Liver (tissue), 9 donors: ENCODE results near the gene MEIS2. TPM values are rescaled to one million over a fixed set of nuclear protein-coding genes. Genes with fewer than 3 reads are reported as not detected.

ENCODE experiments used
- DNase-seq: peaks from one replicate; pipeline ENCODE4 v3.0.0-alpha.2; 2017; ENCODE audit warnings: low spot score
- H3K27ac ChIP-seq, 2 donors: one replicate each; pipeline ENCODE4 v1.7.0; 2013; ENCODE audit warnings: inconsistent platforms in 2 of 2, low read length in 2 of 2, control low read depth in 1 of 2, low read depth in 1 of 2, mild to moderate bottlenecking in 1 of 2
- H3K27me3 ChIP-seq, 4 donors: one replicate each; pipeline versions ENCODE4 v1.6.1 to v1.7.0; 2013; ENCODE audit warnings: low read length in 3 of 4, inconsistent platforms in 1 of 4, mild to moderate bottlenecking in 1 of 4, moderate library complexity in 1 of 4; ENCODE audit not compliant: control insufficient read depth in 4 of 4, insufficient read depth in 4 of 4
- H3K36me3 ChIP-seq, 4 donors: one replicate each; pipeline versions ENCODE4 v1.6.1 to v1.7.0; 2013; ENCODE audit warnings: low read length in 3 of 4, mild to moderate bottlenecking in 3 of 4, low read depth in 1 of 4, moderate library complexity in 1 of 4; ENCODE audit not compliant: control insufficient read depth in 4 of 4, insufficient read depth in 3 of 4
- H3K4me1 ChIP-seq, 4 donors: one replicate each; pipeline versions ENCODE4 v1.6.1 to v1.7.0; 2013; ENCODE audit warnings: low read length in 3 of 4, mild to moderate bottlenecking in 3 of 4, moderate library complexity in 1 of 4; ENCODE audit not compliant: control insufficient read depth in 4 of 4, insufficient read depth in 4 of 4
- H3K4me3 ChIP-seq, 3 donors: one replicate each; pipeline versions ENCODE4 v1.6.1 to v1.7.0; 2013; ENCODE audit warnings: low read length in 3 of 3, control low read depth in 1 of 3, low read depth in 1 of 3, mild to moderate bottlenecking in 1 of 3
- H3K9ac ChIP-seq, 2 donors: one replicate each; pipeline ENCODE4 v1.7.0; 2013; ENCODE audit warnings: low read length in 2 of 2, mild to moderate bottlenecking in 2 of 2, moderate library complexity in 2 of 2, control low read depth in 1 of 2, low read depth in 1 of 2
- H3K9me3 ChIP-seq, 4 donors: one replicate each; pipeline versions ENCODE4 v1.6.1 to v1.7.0; 2013; ENCODE audit warnings: low read length in 3 of 4; ENCODE audit not compliant: control insufficient read depth in 4 of 4
- EGR1 ChIP-seq, 2 donors: IDR thresholded peaks; 2 replicates each; pipeline ENCODE4 v1.6.1; 2016 to 2018; ENCODE audit warnings: antibody characterized with exemption in 2 of 2, low read depth in 2 of 2
- FOXA1 ChIP-seq: IDR thresholded peaks from 2 replicates; pipeline ENCODE4 v1.6.1; 2016; ENCODE audit warnings: antibody characterized with exemption
- FOXA2 ChIP-seq: IDR thresholded peaks from 2 replicates; pipeline ENCODE4 v1.6.1; 2016; ENCODE audit warnings: antibody characterized with exemption
- GABPA ChIP-seq, 2 donors: IDR thresholded peaks in 1 of 2; conservative IDR thresholded peaks in 1 of 2; 2 replicates each; pipeline ENCODE4 v1.6.1; 2016; ENCODE audit warnings: antibody characterized with exemption in 2 of 2, mild to moderate bottlenecking in 1 of 2, moderate library complexity in 1 of 2
- HNF4A ChIP-seq, 2 donors: conservative IDR thresholded peaks; 2 replicates each; pipeline ENCODE4 v1.6.1; 2016; ENCODE audit warnings: antibody characterized with exemption in 2 of 2, mild to moderate bottlenecking in 2 of 2
- HNF4G ChIP-seq: IDR thresholded peaks from 2 replicates; pipeline ENCODE4 v1.6.1; 2016; ENCODE audit warnings: antibody characterized with exemption
- NR2F2 ChIP-seq: IDR thresholded peaks from 2 replicates; pipeline ENCODE4 v1.6.1; 2016; ENCODE audit warnings: antibody characterized with exemption
- RAD21 ChIP-seq, 2 donors: IDR thresholded peaks; 2 replicates each; pipeline ENCODE4 v1.6.1; 2016; ENCODE audit warnings: antibody characterized with exemption in 2 of 2, mild to moderate bottlenecking in 2 of 2
- SP1 ChIP-seq: IDR thresholded peaks from 2 replicates; pipeline ENCODE4 v1.6.1; 2018; ENCODE audit warnings: antibody characterized with exemption, mild to moderate bottlenecking
- TAF1 ChIP-seq: conservative IDR thresholded peaks from 2 replicates; pipeline ENCODE4 v1.6.1; 2016; ENCODE audit warnings: antibody characterized with exemption, mild to moderate bottlenecking
- YY1 ChIP-seq: IDR thresholded peaks from 2 replicates; pipeline ENCODE4 v1.6.1; 2016; ENCODE audit warnings: antibody characterized with exemption, mild to moderate bottlenecking
- WGBS: extraction: QIAGEN DNeasy Blood & Tissue Kit; methylation state at CpG from one replicate; pipeline ENCODE4 v1.1.7; 2013; 5-methylcytosine and 5-hydroxymethylcytosine counted together
- polyA plus RNA-seq, 2 donors: library from polyadenylated mRNA; stranded (reverse) in 1 of 2; unstranded in 1 of 2; fragments of 200-250 nt in 1 of 2; fragments of >200 nt in 1 of 2; fragmentation: Nextera tagmentation in 1 of 2; extraction: Ambion mirVana in 1 of 2; gene quantifications; one replicate each; pipeline versions ENCODE4 v1.2.1 to v1.2.3, GENCODE V29; 2013 to 2015
- total RNA-seq, 2 donors: library from RNA; depleted of rRNA; stranded (reverse); fragments of >200 nt; gene quantifications; one replicate each; pipeline ENCODE4 v1.2.3, GENCODE V29; 2014
- TF ChIP-seq, protein P1 (sequence below): fragments of 150-350 bp; IDR thresholded peaks from 2 replicates; pipeline ENCODE4 v1.5.1; 2017; ENCODE audit warnings: improper control_type of control experiment, low read depth, low read length; ENCODE audit not compliant: missing input control
- TF ChIP-seq, protein P2 (sequence below): IDR thresholded peaks from 2 replicates; pipeline ENCODE4 v1.6.1; 2016; ENCODE audit warnings: antibody characterized with exemption
- TF ChIP-seq, protein P3 (sequence below): IDR thresholded peaks from 2 replicates; pipeline ENCODE4 v1.6.1; 2016; ENCODE audit warnings: antibody characterized with exemption
- donor health status: healthy.
- donor health status: healthy.
- donor health status: healthy.
- donor health status: healthy.
- donor health status: healthy.

Gene MEIS2
- total and polyA plus RNA-seq, 4 donors, result 3.9 to 12.6 (median 7.6) TPM

DNA sequence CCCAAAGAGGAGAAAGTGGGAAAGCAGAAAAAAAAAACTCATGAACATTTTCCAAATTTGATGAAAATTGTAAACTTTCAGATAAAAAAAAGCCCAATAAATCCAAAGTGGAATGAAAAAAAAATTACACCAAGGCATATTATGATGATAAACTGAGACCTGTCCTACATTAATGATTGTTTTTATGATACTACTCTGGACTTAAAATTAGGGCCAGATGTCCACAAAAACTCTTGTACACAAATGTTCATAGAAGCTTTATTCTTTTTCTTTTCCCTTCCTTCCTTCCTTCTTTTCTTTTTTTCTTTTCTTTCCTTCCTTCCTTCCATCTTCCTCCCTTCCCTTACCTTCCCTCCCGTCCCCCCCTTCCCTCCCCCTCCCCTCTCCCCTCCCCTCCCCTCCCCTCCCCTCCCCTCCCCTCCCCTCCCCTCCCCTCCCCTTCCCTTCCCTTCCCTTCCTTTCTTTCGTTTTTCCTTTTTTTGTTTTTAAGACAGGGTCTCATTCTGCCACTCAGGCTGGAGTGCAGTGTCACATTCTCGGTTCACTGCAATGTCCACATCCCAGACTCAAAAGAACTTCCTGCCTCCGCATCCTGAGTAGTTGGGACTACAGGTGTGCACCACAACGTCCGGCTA lies 243.9 kb downstream of the MEIS2 start:
- Histone ChIP-seq H3K27ac (no peak overlapping the region), H3K9me3 (no peaks in the 10 kb centered on the region), H3K27me3 (no peaks in the 10 kb centered on the region), H3K9ac (no peak overlapping the region), H3K36me3 (no peaks in the 10 kb centered on the region), H3K4me1 (no peaks in the 10 kb centered on the region), H3K4me3 (no peak overlapping the region)
- TF ChIP-seq EGR1 (IDR thresholded peaks at IDR 0.05; ENCODE audit: low read depth in 2 of 2) (no peak), YY1 (no peak), RAD21 (IDR thresholded peaks at IDR 0.05) (no peak), FOXA1 (no peak), HNF4A (conservative IDR thresholded peaks at IDR 0.05) (no peak), NR2F2 (no peak), TAF1 (no peak), HNF4G (no peak), GABPA (IDR thresholded peaks at IDR 0.05 in 1 of 2, conservative IDR thresholded peaks at IDR 0.05 in 1 of 2) (no peak), SP1 (no peak), FOXA2 (no peak)
- TF ChIP-seq, protein P1, sequence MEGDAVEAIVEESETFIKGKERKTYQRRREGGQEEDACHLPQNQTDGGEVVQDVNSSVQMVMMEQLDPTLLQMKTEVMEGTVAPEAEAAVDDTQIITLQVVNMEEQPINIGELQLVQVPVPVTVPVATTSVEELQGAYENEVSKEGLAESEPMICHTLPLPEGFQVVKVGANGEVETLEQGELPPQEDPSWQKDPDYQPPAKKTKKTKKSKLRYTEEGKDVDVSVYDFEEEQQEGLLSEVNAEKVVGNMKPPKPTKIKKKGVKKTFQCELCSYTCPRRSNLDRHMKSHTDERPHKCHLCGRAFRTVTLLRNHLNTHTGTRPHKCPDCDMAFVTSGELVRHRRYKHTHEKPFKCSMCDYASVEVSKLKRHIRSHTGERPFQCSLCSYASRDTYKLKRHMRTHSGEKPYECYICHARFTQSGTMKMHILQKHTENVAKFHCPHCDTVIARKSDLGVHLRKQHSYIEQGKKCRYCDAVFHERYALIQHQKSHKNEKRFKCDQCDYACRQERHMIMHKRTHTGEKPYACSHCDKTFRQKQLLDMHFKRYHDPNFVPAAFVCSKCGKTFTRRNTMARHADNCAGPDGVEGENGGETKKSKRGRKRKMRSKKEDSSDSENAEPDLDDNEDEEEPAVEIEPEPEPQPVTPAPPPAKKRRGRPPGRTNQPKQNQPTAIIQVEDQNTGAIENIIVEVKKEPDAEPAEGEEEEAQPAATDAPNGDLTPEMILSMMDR, result no peak
- TF ChIP-seq, protein P2, sequence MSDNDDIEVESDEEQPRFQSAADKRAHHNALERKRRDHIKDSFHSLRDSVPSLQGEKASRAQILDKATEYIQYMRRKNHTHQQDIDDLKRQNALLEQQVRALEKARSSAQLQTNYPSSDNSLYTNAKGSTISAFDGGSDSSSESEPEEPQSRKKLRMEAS, result no peak
- TF ChIP-seq, protein P3, sequence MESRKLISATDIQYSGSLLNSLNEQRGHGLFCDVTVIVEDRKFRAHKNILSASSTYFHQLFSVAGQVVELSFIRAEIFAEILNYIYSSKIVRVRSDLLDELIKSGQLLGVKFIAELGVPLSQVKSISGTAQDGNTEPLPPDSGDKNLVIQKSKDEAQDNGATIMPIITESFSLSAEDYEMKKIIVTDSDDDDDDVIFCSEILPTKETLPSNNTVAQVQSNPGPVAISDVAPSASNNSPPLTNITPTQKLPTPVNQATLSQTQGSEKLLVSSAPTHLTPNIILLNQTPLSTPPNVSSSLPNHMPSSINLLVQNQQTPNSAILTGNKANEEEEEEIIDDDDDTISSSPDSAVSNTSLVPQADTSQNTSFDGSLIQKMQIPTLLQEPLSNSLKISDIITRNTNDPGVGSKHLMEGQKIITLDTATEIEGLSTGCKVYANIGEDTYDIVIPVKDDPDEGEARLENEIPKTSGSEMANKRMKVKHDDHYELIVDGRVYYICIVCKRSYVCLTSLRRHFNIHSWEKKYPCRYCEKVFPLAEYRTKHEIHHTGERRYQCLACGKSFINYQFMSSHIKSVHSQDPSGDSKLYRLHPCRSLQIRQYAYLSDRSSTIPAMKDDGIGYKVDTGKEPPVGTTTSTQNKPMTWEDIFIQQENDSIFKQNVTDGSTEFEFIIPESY, result no peak
- 76% methylated on average over 5 of the region's 6 CpGs for WGBS
- no peak for DNase-seq

DNA sequence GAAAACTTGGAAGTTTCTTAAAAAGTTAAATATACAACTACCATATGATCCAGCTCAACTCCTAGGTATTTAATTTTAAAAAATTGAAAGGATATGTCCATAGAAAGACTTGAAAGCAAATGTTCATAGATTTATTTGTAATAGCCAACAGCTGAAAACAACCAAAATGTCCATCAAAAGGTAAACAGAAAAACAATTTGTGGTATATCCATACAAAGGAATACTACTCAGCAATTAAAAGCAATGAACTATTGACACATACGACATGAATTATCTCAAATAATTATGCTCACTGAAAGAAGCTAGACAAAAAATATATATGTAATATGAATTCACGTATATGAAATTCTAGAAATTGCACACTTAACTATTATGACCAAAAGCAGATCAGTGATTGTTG lies 249.5 kb downstream of the MEIS2 start:
- no peak overlapping the region for H3K4me3 ChIP-seq
- no peak for DNase-seq
- no peaks in the 10 kb centered on the region for H3K4me1 ChIP-seq
- 51% methylated on average over 2 of the region's 2 CpGs for WGBS
- TF ChIP-seq HNF4A (conservative IDR thresholded peaks at IDR 0.05) (no peak), YY1 (no peak), GABPA (IDR thresholded peaks at IDR 0.05 in 1 of 2, conservative IDR thresholded peaks at IDR 0.05 in 1 of 2) (no peak), SP1 (no peak), TAF1 (no peak), EGR1 (IDR thresholded peaks at IDR 0.05; ENCODE audit: low read depth in 2 of 2) (no peak), NR2F2 (no peak), FOXA2 (no peak), RAD21 (IDR thresholded peaks at IDR 0.05) (no peak)
- TF ChIP-seq, protein P3, result no peak
- TF ChIP-seq, protein P1, result no peak
- H3K9me3 ChIP-seq, result no peaks in the 10 kb centered on the region
- H3K9ac ChIP-seq, result no peak overlapping the region
- H3K36me3 ChIP-seq, result no peaks in the 10 kb centered on the region
- no peaks in the 10 kb centered on the region for H3K27me3 ChIP-seq
- no peak overlapping the region for H3K27ac ChIP-seq
